Sigmoid colon (tissue), 4 donors: ENCODE results near the gene HERC4.
A peak's percentile ranks its signal among the peaks of the same experiment; 100 is the strongest.

Experiments
- CTCF ChIP-seq, 4 experiments: fragments of 450-650 bp in 3 of 4; fragments of 200-600 bp in 1 of 4; IDR thresholded peaks; one replicate each; pipeline ENCODE4 v1.5.1; 2016 to 2019; ENCODE audit warnings: antibody characterized with exemption in 4 of 4, mild to moderate bottlenecking in 3 of 4, moderate library complexity in 2 of 4
- POLR2A ChIP-seq, 2 donors: fragments of 450-650 bp; IDR thresholded peaks; one replicate each; pipeline ENCODE4 v1.6.1; 2016; ENCODE audit warnings: antibody characterized with exemption in 2 of 2, mild to moderate bottlenecking in 2 of 2, moderate library complexity in 2 of 2
- POLR2AphosphoS5 ChIP-seq, 4 donors: sonication (generic); formaldehyde crosslinking; IDR thresholded peaks; one replicate each; pipeline ENCODE4 v1.6.1; 2017; ENCODE audit warnings: antibody characterized with exemption in 4 of 4

- no peak for TF ChIP-seq CTCF (IDR thresholded peaks at IDR 0.05)
- peak; percentile 86 to 93 (median 91) for TF ChIP-seq POLR2AphosphoS5 (IDR thresholded peaks at IDR 0.05)
- TF ChIP-seq POLR2A (IDR thresholded peaks at IDR 0.05): peak; percentile 70 to 77
These were observed at the start of gene HERC4 for GRCh38 chr10:68074775-68075549.
